Sigmoid colon (tissue), 4 donors: ENCODE data around the gene MTG2.

Experiments used
- EP300 ChIP-seq, 4 donors: sonication (generic); formaldehyde crosslinking; IDR thresholded peaks; one replicate each; pipeline ENCODE4 v1.6.1; 2017; ENCODE audit warnings: antibody characterized with exemption in 4 of 4
- TF ChIP-seq, protein P1 (sequence below), 4 experiments: fragments of 450-650 bp in 3 of 4; fragments of 200-600 bp in 1 of 4; IDR thresholded peaks; one replicate each; pipeline ENCODE4 v1.5.1; 2016 to 2019; ENCODE audit warnings: antibody characterized with exemption in 4 of 4, mild to moderate bottlenecking in 3 of 4, moderate library complexity in 2 of 4

DNA sequence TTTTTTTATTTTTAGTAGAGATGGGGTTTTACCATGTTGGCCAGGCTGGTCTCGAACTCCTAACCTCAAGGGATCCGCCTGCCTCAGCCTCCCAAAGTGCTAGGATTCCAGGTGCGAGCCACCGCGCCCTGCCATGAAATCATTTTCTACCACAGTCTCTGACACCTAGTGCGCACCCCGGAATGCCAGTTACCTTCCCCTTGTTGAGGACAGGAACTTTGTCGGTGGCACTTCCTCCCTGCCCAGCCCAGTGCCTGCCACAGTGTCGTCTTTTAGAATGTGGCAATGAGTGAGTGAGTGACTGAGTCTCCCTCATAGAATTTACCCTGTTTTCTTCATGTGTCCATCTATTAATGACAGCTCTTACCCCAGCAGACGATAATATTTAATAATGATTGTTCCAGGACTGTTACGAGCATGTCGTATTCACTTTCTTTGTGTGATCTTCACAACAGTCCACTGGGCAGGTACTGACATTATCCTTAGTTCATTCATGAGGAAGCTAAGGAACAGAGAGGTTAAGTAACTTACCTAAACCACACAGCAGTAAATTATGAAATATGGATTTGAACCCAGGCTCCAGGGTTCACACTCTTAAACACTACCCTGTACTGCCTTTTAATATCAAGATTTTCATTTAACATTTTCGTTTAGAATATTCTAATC is 57.3 kb downstream of the MTG2 start:
- TF ChIP-seq, protein P1, sequence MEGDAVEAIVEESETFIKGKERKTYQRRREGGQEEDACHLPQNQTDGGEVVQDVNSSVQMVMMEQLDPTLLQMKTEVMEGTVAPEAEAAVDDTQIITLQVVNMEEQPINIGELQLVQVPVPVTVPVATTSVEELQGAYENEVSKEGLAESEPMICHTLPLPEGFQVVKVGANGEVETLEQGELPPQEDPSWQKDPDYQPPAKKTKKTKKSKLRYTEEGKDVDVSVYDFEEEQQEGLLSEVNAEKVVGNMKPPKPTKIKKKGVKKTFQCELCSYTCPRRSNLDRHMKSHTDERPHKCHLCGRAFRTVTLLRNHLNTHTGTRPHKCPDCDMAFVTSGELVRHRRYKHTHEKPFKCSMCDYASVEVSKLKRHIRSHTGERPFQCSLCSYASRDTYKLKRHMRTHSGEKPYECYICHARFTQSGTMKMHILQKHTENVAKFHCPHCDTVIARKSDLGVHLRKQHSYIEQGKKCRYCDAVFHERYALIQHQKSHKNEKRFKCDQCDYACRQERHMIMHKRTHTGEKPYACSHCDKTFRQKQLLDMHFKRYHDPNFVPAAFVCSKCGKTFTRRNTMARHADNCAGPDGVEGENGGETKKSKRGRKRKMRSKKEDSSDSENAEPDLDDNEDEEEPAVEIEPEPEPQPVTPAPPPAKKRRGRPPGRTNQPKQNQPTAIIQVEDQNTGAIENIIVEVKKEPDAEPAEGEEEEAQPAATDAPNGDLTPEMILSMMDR (IDR thresholded peaks at IDR 0.05) = no peak
- no peak for TF ChIP-seq EP300 (IDR thresholded peaks at IDR 0.05)
